Keratinocyte (primary cell): ENCODE results near the gene LRRTM3.

Experiments
- EZH2 ChIP-seq: IDR thresholded peaks from one replicate; pipeline ENCODE4 v1.6.1; 2012; ENCODE audit warnings: inconsistent platforms, mild to moderate bottlenecking, low read length, moderate library complexity
- TF ChIP-seq, protein P1 (sequence below), 3 experiments: IDR thresholded peaks in 1 of 3; conservative IDR thresholded peaks in 1 of 3; optimal IDR thresholded peaks in 1 of 3; 2 replicates in 2 of 3; 3 replicates in 1 of 3; pipeline versions ENCODE3 to v1.5.1; 2011; ENCODE audit warnings: low read length in 3 of 3, mild to moderate bottlenecking in 3 of 3, moderate library complexity in 2 of 3, control low read depth in 1 of 3, inconsistent platforms in 1 of 3; ENCODE audit not compliant: insufficient read depth in 2 of 3; ENCODE audit errors: extremely low read depth in 1 of 3

DNA sequence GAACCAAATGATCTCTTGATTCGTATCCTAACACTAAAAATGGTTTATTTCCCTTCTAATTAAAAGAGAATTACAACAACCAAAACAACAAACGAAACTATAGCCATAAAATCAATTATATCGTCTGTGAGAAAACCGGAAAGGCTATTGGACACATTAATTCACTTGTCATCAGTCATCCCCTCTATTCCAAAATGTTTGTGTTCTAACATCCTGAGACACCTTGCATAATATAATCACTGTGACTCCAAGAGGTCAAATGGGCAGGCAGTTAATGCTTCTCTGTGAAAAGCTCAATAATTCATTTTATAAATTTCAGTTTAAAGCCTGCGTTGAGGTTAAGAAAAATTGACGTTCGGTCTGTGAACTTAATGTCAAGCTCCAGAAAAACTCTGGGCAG lies 463 bp upstream of the LRRTM3 start:
- TF ChIP-seq, protein P1, sequence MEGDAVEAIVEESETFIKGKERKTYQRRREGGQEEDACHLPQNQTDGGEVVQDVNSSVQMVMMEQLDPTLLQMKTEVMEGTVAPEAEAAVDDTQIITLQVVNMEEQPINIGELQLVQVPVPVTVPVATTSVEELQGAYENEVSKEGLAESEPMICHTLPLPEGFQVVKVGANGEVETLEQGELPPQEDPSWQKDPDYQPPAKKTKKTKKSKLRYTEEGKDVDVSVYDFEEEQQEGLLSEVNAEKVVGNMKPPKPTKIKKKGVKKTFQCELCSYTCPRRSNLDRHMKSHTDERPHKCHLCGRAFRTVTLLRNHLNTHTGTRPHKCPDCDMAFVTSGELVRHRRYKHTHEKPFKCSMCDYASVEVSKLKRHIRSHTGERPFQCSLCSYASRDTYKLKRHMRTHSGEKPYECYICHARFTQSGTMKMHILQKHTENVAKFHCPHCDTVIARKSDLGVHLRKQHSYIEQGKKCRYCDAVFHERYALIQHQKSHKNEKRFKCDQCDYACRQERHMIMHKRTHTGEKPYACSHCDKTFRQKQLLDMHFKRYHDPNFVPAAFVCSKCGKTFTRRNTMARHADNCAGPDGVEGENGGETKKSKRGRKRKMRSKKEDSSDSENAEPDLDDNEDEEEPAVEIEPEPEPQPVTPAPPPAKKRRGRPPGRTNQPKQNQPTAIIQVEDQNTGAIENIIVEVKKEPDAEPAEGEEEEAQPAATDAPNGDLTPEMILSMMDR (optimal IDR thresholded peaks at IDR 0.05 in 1 of 3, IDR thresholded peaks at IDR 0.05 in 1 of 3, conservative IDR thresholded peaks at IDR 0.05 in 1 of 3; ENCODE audit: extremely low read depth in 1 of 3, insufficient read depth in 2 of 3, low read length in 3 of 3) = no peak
- no peak for TF ChIP-seq EZH2
